ENCODE data around the gene HPCAL4. TPM values are rescaled to one million over a fixed set of nuclear protein-coding genes. Genes with fewer than 3 reads are reported as not detected.

Gene HPCAL4
- total RNA-seq, 1 experiment from 2014 or later = 0.50 TPM

- TF ChIP-seq ATF3 (CRISPR knock-in tag; conservative IDR thresholded peaks at IDR 0.05) = no peak
- no peak for TF ChIP-seq NR3C1 (CRISPR knock-in tag; conservative IDR thresholded peaks at IDR 0.05; ENCODE audit: low read depth)
- no peak for TF ChIP-seq FOXJ3 (CRISPR knock-in tag; IDR thresholded peaks at IDR 0.05; ENCODE audit: borderline replicate concordance)
- no peak for TF ChIP-seq PRRX2 (CRISPR knock-in tag; IDR thresholded peaks at IDR 0.05)
- TF ChIP-seq ZNF512 (CRISPR knock-in tag; IDR thresholded peaks at IDR 0.05; ENCODE audit: borderline replicate concordance) = no peak
- no peak for TF ChIP-seq ZNF263 (CRISPR knock-in tag; IDR thresholded peaks at IDR 0.05; ENCODE audit: low read depth)
- no peak for TF ChIP-seq GRHL2 (CRISPR knock-in tag; IDR thresholded peaks at IDR 0.05; ENCODE audit: insufficient replicate concordance, severe bottlenecking)
- CTCF ChIA-PET = interaction anchor here (1.5 to 4.9 kb wide), 2 partner anchors 11 to 44 kb away, joined by 4 to 61 read pairs; partner anchors contain the start of gene HEYL
- no peak for ATAC-seq
- POLR2A ChIA-PET = no interaction called here
- no peaks in the 10 kb centered on the region for H3K9me3 Mint-ChIP-seq
- H3K27me3 Mint-ChIP-seq (ENCODE audit: low read depth) = peaks cover 64% of the 10 kb centered on the region
- H3K36me3 Mint-ChIP-seq = no peaks in the 10 kb centered on the region
- peaks cover 19% of the 10 kb centered on the region for H3K4me1 Mint-ChIP-seq
- no peak overlapping the region for H3K27ac Mint-ChIP-seq
- H3K4me3 Mint-ChIP-seq = no peak overlapping the region
- DNase-seq (ENCODE audit: low spot score) = no peak
These were observed 40.8 kb downstream of the HPCAL4 start for GRCh38 chr1:39650431-39650830.

- H3K27me3 Mint-ChIP-seq (ENCODE audit: low read depth) = peaks cover 64% of the 10 kb centered on the region
- H3K4me1 Mint-ChIP-seq = peaks cover 19% of the 10 kb centered on the region
- CTCF ChIA-PET = interaction anchor here (1.5 to 4.9 kb wide), 4 partner anchors 10 to 44 kb away, joined by 4 to 61 read pairs (median 35); partner anchors contain the start of genes HEYL and NT5C1A
- no peaks in the 10 kb centered on the region for H3K36me3 Mint-ChIP-seq
- TF ChIP-seq KAT7 (CRISPR knock-in tag; IDR thresholded peaks at IDR 0.05; ENCODE audit: borderline replicate concordance) (no peak), STAT6 (CRISPR knock-in tag; conservative IDR thresholded peaks at IDR 0.05; ENCODE audit: low read depth) (no peak), SMAD4 (CRISPR knock-in tag; IDR thresholded peaks at IDR 0.05) (no peak), ZNF416 (CRISPR knock-in tag; IDR thresholded peaks at IDR 0.05) (no peak), E2F1 (CRISPR knock-in tag; IDR thresholded peaks at IDR 0.05) (no peak)
- POLR2A ChIA-PET = interaction anchor here (0.5 kb wide), 1 partner anchor 52 kb away, joined by 3 read pairs; no protein-coding TSS in a partner anchor
- DNase-seq (ENCODE audit: low spot score) (no peak), ATAC-seq (no peak)
- H3K4me3 Mint-ChIP-seq = no peak overlapping the region
- no peak overlapping the region for H3K27ac Mint-ChIP-seq
- H3K9me3 Mint-ChIP-seq = no peaks in the 10 kb centered on the region
These were observed 41.5 kb downstream of the HPCAL4 start for GRCh38 chr1:39649636-39650185.

- H3K4me3 Mint-ChIP-seq = no peak overlapping the region
- ChIA-PET POLR2A (no interaction called here), CTCF (interaction anchor here (1.1 to 4.9 kb wide), 8 partner anchors 9 to 110 kb away, joined by 3 to 61 read pairs (median 6); partner anchors contain the start of genes HEYL and NT5C1A)
- no peak for DNase-seq (ENCODE audit: low spot score)
- H3K36me3 Mint-ChIP-seq = no peaks in the 10 kb centered on the region
- no peak overlapping the region for H3K27ac Mint-ChIP-seq
- peaks cover 14% of the 10 kb centered on the region for H3K4me1 Mint-ChIP-seq
- ATAC-seq = no peak
- peaks cover 64% of the 10 kb centered on the region for H3K27me3 Mint-ChIP-seq (ENCODE audit: low read depth)
- H3K9me3 Mint-ChIP-seq = no peaks in the 10 kb centered on the region
- TF ChIP-seq FOXP1 (CRISPR knock-in tag; IDR thresholded peaks at IDR 0.05; ENCODE audit: borderline replicate concordance) (no peak), GRHL2 (CRISPR knock-in tag; IDR thresholded peaks at IDR 0.05; ENCODE audit: insufficient replicate concordance, severe bottlenecking) (no peak), ZNF532 (CRISPR knock-in tag; IDR thresholded peaks at IDR 0.05; ENCODE audit: borderline replicate concordance) (no peak), CBFB (CRISPR knock-in tag; IDR thresholded peaks at IDR 0.05; ENCODE audit: low read depth) (no peak), NR2C2 (CRISPR knock-in tag; IDR thresholded peaks at IDR 0.05) (no peak), NFYB (CRISPR knock-in tag; conservative IDR thresholded peaks at IDR 0.05; ENCODE audit: low read depth) (no peak), E2F5 (CRISPR knock-in tag; IDR thresholded peaks at IDR 0.05) (no peak), ZNF671 (CRISPR knock-in tag; IDR thresholded peaks at IDR 0.05) (no peak)
These were observed 42.7 kb downstream of the HPCAL4 start for GRCh38 chr1:39648496-39648895.
